Fibroblast of the conjunctiva (primary cell): Measurements from ENCODE around the gene MGAT5B.
"Not testable (repeated sequence)": the region's sequence is repeated elsewhere in the genome, so short reads cannot be mapped to it uniquely, and the experiment has no call there.

ENCODE experiments used
- DNase-seq: peaks from one replicate; pipeline ENCODE4 v3.0.0-alpha.2; 2010; ENCODE audit warnings: low read depth

Gene MGAT5B

DNA sequence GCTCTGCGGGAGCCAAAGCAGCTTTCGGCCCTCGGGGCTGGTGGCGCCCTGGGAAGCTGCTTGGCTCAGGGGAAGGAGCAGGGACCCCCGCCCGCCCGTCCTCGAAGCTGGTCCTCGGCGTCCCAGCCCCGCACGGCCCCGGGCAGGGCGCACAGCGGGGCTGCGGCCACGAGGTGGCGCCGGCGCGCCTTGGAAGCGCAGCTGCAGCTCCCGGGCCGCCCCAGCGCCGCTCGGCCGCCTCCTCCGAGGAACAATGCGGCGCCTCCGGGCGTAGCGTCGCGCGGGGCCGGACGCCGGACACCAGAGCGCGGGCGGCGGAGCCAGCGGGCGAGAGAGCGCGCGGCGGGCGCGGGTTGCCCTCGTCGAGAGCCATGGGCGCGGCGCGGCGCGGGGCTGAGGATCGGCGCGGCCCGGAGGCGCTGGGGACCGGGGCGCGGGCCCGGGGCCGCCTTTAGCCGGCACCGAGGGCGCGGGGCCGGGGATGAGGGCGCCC, at the start of gene MGAT5B:
TSS of gene MGAT5B (plus strand) at position 229 of the 493 bp plus-strand sequence. CDS start 626 bp downstream, outside the sequence.
- peak; percentile 55 for DNase-seq

DNA sequence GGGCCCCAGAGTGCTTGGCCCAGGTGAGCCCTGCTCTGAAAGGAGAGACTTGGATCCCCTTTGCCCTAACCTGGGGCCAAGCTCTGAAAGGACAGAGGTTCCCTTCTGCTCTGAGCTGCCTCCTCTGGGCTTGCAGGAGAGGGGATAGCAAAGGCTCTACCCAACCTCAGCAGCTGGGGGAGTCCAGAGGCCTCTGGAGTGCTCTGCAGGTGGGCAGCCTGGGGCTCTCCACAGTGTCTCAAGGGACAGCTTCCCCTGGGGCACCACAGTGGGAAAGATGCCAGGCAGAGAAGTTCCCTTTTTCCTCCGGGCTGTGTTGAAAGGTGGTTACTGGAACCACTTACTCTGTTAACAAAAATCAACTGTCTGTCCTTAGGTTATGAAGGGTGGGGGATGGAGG, 48.2 kb upstream of the MGAT5B start:
- no peak for DNase-seq

DNA sequence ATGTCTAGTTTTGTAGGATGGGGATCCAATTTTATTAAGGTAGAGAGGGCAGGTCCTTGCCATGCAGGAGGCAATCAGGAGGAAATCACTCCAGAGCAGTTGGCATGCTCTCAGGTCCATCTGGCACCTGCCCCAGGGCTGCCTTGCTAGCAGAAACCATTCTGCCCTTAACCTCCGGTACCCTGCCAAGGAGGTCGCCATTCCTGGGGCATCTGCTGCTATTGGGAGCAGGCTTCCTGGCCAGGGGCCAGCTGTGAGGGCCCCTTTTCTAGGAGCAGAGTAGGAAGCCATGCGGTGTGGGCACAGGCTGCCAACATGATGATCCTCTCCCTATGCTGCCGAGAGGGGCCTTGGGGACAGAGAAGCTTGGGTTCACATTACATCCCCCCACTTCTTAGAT, 47.6 kb upstream of the MGAT5B start:
- DNase-seq: no peak

GRCh38 chr17:76822184-76822778, 45.9 kb upstream of the MGAT5B start:
- no peak for DNase-seq

DNA sequence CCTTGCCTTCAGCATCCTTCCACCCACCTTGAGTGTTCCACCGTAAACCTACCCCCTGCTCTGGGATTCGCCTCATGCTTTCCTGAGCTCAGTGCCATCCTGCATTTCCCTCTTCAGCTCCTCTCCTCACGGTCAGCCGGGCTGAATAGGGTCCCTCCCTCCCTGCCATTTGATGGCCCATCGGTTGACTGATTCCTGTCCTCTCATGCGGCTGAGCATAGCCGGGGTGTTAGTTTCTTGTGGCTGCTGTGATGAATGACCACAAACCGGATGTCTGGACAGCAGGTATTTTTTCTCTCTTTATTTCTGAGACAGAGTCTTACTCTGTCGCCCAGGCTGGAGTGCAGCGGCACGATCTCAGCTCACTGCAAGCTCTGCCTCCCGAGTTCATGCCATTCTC, 44.1 kb upstream of the MGAT5B start:
- no peak for DNase-seq

GRCh38 chr17:76826330-76827068, 41.7 kb upstream of the MGAT5B start:
- DNase-seq: no peak

- no peak for DNase-seq
Measured at GRCh38 chr17:76827736-76828135, 40.5 kb upstream of the MGAT5B start.

GRCh38 chr17:76830987-76831715, 37.1 kb upstream of the MGAT5B start:
- no peak for DNase-seq

DNA sequence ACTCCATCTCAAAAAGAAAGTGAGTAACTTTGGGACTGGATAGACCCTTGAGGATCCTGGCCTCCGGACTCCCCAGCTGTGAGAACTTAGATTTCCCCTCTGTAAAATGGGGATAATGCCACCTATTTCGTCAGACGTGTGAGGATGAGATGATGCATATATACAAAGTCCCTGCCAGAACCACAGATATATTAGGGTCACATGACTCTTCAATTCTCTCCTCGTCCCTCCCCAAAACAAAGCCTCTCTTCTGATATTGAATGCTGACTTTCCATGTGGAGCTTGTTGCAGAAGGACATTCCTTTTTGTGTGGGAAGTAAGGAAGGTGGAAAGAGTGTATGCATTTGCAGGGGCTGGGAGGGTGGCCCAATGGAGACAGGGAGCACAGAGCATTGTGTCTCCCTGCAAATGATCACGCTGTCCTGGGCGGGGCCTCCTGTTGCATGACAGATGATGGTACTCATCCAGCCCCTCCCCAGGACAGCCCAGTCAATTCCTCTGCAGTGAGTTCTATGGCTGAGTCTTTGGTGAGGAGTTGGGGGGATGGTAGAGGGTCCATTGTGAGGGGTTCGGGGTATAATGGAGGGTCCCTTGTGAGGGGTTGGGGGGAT, 35.1 kb upstream of the MGAT5B start:
- no peak for DNase-seq

DNA sequence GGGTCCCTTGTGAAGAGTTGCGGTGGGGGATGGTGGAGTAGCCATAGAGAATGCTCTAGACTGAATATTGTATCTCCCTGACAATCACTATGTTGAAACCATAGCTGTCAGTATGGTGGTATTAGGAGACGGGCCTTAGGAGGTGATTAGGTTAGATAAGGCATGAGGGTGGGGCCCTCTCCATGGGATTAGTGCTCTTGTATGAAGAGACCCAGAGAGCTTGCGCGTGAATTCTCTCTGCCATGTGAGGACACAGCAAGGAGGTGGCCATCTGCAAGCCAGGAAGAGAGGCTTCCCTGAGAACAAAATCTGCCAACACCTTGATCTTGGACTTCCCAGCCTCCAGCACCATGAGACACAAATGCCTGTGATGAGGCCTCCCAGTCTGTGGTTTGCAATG, 34.5 kb upstream of the MGAT5B start:
- DNase-seq: no peak

DNA sequence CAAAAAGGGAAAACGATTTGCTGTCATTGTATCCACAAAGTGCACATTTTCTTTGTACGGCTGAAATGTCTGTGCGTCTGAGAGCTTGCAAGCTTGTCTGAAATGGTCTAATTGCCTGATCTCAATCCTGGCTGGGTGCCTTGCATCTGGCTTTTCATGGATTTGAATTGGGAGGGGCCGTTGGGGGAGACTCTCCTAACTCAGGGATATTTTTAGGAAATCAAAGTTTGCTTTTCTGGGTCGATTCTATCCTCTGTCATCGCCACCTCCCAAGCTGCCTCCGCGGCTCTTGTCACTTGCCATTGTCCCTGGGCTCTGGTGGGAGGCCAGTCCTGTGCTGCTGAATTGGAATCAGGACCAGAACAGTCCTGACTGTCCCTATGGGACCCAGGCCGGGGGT, 33.3 kb upstream of the MGAT5B start:
- DNase-seq: no peak

- no peak for DNase-seq
Measured at GRCh38 chr17:76840443-76840767, 27.8 kb upstream of the MGAT5B start.

- no peak for DNase-seq
Measured at GRCh38 chr17:76840884-76841775, 27.1 kb upstream of the MGAT5B start.

GRCh38 chr17:76841776-76842405, 26.3 kb upstream of the MGAT5B start:
- DNase-seq: no peak

GRCh38 chr17:76843068-76843467, 25.1 kb upstream of the MGAT5B start:
- DNase-seq: not testable (repeated sequence)

GRCh38 chr17:76843703-76844484, 24.3 kb upstream of the MGAT5B start:
- DNase-seq: no peak

- DNase-seq: no peak
Measured at GRCh38 chr17:76844485-76844829, 23.7 kb upstream of the MGAT5B start.

DNA sequence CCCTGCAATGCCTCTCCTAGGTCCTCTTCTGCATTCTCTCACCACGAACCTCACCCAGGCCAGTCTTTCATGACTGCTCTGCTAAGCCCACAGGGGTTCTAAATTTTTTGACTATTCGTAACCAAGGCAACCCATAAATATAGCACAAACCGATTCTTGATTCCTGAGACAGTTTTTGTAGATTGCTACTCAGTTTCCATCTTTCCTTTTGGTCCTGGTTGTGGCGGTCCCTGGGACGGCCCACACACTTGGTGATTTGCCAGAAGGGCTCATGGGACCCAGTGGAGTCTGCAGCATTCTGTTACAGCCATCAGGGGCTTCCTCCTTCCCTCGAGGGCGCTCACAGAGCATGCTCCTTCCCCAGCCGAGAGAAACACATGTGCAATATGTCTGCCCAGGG, 23.4 kb upstream of the MGAT5B start:
- DNase-seq: no peak

GRCh38 chr17:76845541-76846017, 22.6 kb upstream of the MGAT5B start:
- no peak for DNase-seq

- no peak for DNase-seq
Measured at GRCh38 chr17:76847031-76847430, 21.2 kb upstream of the MGAT5B start.
